Eye (tissue), 1 donor: Measurements from ENCODE around the gene NOL9.

Source experiments
- DNase-seq: peaks from one replicate; pipeline ENCODE4 v3.0.0-alpha.2; 2015

The NOL9 gene

DNA sequence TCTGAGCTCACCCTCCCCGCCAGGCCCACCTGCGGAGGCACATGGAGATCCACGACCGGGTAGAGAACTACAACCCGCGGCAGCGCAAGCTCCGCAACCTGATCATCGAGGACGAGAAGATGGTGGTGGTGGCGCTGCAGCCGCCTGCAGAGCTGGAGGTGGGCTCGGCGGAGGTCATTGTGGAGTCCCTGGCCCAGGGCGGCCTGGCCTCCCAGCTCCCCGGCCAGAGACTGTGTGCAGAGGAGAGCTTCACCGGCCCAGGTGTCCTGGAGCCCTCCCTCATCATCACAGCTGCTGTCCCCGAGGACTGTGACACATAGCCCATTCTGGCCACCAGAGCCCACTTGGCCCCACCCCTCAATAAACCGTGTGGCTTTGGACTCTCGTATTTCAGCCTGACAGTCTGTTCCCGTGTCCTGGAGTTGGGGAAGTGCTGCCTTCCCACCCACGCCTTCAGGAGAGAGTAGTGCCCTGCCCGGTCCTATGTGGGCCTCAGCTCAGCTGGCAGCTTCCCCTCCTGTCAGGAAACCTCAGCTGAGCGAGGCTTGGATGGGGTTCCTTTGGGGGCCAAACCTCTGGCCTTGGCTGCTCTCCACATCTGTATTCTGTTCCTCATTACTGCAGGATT is 34.7 kb upstream of the NOL9 start:
- DNase-seq: no peak

DNA sequence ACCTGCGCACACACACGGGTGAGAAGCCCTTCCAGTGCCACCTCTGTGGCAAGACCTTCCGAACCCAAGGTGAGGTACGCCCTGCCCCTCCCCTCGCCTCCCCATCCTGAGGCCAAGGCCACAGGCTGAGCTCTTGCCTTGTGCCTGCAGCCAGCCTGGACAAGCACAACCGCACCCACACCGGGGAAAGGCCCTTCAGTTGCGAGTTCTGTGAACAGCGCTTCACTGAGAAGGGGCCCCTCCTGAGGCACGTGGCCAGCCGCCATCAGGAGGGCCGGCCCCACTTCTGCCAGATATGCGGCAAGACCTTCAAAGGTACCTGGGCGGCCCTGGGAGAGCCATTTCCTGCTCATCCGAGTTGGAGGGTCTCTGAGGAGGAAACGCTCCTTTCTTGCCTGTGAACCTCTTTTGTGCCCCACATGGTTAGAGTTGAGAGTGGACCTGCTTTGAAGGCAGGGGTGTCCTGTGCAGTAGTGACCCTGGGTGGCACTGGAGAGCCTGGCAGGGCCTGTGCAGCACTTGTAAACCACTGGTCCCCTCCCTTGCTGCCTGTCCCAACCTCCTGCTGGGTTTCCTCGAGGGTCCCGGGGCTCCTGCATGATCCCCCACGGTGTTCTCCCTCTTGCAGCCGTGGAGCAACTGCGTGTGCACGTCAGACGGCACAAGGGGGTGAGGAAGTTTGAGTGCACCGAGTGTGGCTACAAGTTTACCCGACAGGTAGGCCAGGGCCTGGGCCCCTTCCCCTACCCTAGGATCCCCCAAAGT is 34.0 kb upstream of the NOL9 start:
- no peak for DNase-seq

DNA sequence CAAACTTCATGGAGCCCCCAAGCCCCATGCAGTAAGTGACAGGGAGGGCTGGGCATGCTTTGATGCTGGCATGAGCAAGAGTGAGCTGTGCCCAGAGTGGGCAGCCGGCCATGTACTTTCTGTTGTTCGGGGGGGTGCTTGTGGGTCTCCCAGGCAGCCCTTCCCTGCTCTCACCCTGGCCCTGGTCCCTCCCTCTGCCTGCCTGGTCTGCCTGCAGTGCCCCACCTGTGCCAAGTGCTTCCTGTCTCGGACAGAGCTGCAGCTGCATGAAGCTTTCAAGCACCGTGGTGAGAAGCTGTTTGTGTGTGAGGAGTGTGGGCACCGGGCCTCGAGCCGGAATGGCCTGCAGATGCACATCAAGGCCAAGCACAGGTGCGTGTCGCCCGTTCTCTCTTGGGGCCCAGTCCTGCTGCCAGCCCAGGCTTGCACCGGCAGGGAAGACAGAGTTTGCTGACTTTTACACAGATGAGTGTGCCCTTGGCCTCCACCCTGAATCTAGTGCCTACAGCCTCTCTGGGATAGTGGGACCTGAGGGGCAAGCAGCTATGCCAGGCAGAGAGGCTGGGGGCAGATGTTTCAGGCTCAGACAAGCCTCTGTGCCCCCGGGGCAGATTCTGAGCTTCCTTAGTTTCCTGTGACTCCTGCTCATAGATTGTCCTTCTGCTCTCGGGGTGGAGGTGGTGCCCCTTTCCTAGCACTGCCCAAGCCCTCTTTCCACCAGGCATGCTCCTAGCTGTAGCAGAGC is 33.1 kb upstream of the NOL9 start:
- DNase-seq: no peak

DNA sequence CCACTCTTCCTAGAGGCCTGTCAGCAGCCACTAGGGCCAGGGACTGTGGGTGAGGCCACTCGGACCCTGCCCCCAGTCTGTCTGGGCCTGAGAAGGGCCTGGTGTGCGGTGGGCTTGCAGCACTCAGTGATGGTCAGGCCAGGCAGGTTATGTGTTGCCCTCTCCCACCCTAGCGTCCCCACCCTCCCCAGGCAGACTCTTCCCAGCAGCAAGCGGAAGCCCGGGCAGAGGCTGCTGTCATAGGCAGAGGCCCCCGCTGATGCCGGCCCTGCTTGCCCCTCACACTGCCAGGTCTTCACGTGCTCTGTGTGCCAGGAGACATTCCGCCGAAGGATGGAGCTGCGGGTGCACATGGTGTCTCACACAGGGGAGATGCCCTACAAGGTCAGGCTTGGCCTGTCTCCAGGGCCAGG is 32.1 kb upstream of the NOL9 start:
- no peak for DNase-seq

DNA sequence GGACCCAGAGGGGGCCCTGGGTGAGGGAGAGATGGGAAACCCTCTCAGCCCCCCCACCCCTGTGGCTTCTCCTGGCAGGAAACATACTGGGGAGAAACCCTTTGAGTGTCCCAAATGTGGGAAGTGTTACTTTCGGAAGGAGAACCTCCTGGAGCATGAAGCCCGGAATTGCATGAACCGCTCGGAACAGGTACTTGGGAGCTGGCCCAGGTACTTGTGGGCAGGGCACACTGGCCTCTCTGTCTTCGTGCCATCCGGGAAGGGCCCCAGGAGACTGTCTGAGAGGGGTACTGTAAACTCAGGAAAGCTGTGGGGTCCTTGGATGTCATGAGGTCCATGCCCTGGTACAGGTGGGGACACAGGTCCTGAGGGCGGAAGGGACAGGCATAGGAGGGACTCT is 31.5 kb upstream of the NOL9 start:
- no peak for DNase-seq

DNA sequence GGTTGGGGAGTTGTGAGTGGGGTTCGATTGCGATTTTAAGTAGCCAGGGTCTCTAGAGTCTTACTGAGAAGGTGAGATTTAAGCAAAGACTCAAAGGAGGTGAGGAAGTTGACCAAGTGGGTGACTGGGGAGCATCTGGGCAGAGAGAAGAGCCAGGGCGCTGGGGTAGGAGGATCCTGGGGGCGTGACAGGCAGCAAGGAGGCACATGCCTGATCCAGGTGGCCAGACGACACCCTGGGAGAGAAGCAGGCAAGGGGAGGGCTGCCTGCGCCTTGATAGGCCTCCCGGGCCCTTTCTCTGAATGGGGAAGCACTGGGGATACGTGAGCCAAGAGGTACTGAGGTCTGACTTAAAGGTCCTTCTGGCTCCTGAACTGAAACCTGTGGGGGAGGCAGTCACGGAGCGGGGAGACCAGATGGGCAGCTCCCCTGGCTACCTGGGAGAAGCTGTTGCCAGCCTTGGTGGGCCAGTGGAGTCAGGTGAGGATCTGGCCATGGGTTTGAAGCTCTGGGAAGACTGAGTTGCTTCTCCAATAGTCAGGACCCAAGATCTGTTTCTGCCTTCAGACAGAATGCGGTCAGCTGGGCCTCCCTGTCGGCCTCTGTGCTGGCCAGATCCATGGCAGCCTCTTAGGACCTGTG is 30.9 kb upstream of the NOL9 start:
- no peak for DNase-seq

DNA sequence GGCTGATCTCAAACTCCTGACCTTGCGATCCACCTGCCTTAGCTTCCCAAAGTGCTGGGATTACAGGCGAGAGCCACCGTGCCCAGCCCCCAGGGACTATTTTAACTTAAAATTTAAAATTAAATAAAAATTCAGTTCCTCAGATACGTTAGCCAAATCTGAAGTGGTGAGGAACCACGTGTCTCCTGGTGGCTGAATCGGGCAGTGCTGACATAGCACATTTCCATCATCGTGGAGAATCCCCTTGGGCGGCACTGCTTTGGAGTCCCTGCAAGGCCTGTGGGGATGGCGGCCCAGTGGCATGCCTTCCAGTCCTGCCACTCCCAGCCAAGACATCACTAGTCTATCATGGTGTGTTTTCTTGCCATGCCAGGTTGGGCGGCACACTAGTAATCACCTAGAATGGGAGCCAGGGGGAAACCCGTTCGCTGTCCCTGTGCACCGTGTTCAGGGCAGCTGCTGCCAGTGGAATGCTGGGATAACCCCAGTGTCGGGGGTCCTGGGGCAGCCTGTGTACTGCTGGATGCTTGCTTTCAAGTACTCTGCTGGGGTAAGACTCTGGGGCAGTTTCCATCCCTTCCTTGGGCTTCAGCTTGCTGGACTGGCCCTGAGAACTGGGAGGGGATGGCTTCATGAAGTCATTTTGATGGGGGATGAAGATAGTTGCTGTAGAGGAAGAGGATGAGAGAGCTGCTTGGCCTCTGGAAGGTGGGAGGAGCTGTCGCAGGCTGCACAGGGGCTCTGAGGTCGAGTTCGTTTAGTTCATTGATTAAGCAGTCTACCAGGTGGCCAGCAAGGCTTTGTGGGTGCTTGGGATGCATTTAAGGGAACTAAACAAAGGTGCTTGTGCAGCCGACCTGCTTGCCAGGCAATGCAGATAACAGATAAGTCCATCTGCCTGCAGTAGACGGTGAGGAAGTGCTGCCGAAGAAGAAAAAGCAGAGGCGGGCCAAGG is 30.1 kb upstream of the NOL9 start:
- DNase-seq: no peak

DNA sequence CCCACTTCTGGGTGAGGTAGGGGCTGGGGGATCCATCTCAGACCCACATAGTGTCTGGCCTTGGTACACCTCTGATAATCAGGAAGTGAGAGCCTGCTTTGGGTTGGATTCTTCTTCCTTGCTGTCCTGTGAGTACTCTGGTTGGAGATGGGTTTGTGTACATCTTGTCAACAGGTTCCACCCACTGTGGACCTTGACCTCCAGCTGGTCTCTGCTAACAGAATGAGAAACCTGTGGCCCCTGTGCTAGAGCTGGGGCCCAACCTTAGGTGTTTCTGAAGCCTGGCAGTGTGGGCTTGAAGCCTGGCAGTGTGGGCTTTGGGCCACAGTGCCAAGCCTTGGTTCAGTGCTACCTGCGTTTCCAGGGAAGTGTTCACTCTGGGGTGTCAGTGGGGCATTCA is 28.1 kb upstream of the NOL9 start:
- no peak for DNase-seq

DNA sequence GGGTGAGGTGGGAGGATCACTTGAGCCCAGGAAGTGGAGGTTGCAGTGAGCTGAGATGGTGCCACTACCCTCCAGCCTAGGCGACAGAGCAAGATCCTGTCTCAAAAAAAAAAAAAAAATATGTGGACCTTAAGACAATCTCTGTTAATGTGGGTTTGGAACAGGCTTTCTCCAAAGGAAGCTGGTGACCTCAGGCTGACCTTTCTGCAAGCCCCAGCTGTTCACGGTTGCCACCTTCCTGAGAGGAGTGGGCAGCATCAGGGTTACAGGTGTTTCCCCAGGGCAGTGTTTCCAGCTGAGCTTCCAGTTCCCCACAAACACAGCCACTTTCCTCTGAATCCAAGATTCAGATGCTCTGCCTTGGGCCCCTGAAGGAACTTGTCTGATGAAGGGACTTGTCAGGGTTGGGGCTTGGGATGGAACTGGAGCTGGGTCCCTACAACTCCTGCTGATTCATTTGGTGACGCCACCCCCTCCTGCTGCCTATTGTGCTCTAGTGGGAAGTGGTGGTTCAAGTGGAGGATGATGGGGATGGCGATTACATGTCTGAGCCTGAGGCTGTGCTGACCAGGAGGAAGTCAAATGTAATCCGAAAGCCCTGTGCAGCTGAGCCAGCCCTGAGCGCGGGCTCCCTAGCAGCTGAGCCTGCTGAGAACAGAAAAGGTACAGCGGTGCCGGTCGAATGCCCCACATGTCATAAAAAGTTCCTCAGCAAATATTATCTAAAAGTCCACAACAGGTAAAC is 27.4 kb upstream of the NOL9 start:
- no peak for DNase-seq

DNA sequence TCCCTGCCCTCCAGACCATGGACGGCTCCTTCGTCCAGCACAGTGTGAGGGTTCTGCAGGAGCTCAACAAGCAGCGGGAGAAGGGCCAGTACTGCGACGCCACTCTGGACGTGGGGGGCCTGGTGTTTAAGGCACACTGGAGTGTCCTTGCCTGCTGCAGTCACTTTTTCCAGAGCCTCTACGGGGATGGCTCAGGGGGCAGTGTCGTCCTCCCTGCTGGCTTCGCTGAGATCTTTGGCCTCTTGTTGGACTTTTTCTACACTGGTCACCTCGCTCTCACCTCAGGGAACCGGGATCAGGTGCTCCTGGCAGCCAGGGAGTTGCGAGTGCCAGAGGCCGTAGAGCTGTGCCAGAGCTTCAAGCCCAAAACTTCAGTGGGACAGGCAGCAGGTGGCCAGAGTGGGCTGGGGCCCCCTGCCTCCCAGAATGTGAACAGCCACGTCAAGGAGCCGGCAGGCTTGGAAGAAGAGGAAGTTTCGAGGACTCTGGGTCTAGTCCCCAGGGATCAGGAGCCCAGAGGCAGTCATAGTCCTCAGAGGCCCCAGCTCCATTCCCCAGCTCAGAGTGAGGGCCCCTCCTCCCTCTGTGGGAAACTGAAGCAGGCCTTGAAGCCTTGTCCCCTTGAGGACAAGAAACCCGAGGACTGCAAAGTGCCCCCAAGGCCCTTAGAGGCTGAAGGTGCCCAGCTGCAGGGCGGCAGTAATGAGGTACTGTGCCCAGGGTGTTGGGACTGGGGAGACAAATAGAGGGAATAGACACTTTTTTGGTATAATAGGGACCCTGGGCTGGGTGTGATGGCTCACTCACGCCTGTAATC is 26.5 kb upstream of the NOL9 start:
- no peak for DNase-seq

DNA sequence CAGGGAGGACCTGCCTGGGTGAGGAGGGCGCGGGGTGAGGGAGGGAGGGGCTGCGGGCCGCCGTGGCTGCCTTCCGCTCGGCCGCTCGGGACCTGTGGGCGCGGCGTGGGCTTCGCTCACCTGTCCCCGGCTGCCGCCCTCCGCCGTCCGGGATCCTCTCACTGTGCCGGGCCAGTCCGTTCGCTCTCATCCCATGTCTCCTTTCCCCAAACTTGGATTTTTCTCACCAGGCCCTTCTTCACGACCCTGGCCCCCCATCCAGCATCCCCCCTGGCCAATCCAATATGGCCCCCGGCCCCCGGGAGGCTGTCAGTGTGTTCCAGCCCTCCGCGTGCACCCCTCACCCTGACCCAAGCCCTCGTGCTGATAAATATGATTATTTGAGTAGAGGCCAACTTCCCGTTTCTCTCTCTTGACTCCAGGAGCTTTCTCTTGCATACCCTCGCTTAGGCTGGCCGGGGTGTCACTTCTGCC is 25.8 kb upstream of the NOL9 start:
- DNase-seq: no peak

DNA sequence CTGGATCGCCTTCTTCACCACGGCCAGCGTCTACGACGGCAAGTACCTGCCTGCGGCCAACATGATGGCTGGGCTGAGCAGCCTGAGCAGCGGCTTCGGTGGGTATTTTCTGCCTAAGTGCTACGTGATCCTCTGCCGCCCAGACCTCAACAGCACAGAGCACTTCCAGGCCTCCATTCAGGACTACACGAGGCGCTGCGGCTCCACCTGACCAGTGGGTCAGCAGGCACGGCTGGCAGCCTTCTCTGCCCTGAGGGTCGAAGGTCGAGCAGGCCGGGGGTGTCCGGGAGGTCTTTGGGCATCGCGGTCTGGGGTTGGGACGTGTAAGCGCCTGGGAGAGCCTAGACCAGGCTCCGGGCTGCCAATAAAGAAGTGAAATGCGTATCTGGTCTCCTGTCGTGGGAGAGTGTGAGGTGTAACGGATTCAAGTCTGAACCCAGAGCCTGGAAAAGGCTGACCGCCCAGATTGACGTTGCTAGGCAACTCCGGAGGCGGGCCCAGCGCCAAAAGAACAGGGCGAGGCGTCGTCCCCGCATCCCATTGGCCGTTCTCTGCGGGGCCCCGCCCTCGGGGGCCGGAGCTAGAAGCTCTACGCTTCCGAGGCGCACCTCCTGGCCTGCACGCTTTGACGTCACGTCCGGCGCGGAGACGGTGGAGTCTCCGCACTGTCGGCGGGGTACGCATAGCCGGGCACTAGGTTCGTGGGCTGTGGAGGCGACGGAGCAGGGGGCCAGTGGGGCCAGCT is 25.2 kb upstream of the NOL9 start, which contains the start of gene ZBTB48:
Gene ZBTB48 (plus strand): TSS at position 621 of the 745 bp plus-strand sequence. CDS start 616 bp downstream, outside the sequence.
- DNase-seq: peak; percentile 99

DNA sequence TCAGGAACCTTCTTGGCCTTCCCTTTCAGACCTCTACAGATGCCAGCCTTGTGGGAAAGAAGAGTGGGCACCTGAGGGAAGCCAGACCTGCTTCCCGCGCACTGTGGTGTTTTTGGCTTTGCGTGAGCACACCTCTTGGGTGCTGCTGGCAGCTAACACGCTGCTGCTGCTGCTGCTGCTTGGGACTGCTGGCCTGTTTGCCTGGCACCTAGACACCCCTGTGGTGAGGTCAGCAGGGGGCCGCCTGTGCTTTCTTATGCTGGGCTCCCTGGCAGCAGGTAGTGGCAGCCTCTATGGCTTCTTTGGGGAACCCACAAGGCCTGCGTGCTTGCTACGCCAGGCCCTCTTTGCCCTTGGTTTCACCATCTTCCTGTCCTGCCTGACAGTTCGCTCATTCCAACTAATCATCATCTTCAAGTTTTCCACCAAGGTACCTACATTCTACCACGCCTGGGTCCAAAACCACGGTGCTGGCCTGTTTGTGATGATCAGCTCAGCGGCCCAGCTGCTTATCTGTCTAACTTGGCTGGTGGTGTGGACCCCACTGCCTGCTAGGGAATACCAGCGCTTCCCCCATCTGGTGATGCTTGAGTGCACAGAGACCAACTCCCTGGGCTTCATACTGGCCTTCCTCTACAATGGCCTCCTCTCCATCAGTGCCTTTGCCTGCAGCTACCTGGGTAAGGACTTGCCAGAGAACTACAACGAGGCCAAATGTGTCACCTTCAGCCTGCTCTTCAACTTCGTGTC is 24.5 kb upstream of the NOL9 start:
- DNase-seq: no peak

DNA sequence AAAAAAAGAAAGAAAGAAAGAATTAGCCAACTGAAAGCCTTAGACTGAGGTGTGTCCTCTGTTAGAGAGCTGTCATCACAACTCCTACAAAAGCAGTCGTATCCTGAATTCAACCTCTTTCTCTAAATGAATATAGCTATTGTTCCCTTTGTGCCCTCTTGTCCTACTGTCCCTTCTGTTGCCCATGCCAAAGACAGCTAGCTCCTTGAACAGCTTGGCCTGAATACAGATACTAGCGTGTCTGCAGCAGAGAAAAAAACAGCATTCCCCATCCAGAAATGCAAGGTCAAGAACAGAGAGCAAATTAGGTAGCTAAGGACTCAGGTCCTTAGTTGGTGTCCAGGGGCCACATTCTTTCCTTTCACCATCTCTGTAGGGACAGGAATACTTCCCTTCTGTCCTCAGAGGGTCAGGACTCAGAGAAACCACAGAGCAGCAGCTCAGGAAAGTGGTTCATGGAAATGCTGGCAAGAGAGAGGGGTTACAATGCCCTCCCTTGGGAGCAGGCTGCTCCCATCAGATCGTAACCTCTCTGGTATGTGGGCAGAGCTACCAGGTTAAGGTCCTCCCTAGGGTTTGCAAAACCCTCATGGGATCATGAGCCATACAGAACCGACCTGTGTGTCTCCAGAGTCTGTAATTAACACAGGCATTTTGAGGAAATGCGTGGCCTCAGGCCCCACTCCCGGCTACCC is 23.7 kb upstream of the NOL9 start:
- DNase-seq: no peak

DNA sequence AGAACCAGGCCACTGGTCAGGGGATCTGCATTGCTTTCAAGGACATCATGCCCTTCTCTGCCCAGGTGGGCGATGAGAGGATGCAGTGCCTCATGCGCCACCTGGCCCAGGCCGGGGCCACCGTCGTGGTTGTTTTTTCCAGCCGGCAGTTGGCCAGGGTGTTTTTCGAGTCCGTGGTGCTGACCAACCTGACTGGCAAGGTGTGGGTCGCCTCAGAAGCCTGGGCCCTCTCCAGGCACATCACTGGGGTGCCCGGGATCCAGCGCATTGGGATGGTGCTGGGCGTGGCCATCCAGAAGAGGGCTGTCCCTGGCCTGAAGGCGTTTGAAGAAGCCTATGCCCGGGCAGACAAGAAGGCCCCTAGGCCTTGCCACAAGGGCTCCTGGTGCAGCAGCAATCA is 20.5 kb upstream of the NOL9 start:
- no peak for DNase-seq

DNA sequence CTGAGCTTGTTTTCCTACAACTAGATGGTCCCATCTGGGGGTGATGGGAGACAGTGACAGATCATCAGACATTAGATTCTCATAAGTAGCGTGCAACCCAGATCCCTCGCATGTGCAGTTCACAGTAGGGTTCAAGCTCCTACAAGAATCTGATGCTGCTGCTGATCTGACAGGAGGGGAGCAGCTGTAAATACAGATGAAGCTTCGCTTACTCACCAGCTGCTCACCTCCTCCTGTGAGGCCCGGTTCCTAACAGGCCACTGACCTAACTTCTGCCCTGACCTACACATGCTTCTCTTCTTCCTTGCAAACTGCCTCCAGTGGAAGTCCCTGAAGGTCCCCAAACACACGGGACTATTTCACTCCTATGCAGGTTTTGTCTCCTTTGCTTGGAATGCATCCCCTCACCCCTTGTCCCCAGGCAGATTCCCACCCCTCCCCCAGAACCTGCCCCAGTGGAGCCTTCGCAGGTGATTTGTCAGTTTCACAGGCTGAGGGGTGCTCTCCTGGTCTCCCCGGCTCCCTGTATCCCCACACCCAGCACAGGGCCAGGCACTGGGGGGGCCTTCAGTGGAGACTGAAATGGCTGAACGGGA is 19.8 kb upstream of the NOL9 start:
- peak; percentile 17 for DNase-seq

DNA sequence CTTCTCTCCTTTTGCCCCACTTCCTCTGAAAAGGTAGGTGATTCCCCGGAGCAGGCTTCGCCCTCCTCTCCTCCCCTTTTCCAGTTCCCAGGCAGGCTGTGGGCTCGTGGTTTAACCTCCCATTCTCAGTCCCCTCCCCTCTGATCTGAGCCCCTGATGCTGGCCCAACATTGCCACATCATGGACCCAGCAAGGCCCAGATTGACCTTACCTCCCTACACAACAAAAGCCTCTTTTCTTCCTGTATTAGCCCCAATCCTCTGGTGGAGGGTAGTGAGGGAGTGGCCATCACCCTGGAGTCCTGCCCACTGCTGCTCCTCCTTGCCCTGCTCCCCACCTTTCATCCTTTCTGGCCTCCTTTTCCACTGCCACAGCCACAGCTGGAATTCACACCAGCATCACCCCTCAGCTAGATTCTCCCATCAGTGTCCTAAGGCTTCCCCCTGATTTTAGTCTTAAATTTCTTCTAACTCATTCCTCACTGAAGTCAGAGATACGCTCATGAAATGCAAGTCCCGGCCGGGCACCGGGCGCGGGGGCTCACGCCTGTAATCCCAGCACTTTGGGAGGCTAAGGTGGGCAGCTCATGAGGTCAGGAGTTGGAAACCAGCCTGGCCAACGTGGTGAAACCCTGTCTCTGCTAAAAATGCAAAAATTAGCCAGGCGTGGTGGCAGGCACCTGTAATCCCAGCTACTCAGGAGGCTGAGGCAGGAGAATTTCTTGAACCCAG is 18.5 kb upstream of the NOL9 start:
- no peak for DNase-seq
